ENCODE data around the gene CARD11.

DNA sequence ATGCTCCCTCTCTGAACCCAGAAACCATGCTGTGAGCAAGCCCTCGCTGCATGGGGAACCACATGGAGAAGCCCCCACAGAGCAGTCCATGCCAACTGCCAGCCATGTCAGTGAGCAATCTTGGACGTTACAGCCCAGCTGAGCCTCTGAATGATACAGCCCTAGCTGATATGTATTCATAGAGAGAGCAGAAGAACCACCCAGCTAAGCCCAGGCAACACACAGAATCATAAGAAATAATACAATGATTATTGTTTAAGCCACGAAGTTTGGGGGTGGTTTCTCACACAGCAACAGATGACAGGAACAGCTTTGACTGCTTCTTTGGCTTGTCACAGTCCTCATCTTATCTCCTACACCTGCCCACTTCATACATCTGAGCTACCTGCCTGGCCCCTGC lies 32.5 kb upstream of the CARD11 start:
- TF ChIP-seq, protein P1, sequence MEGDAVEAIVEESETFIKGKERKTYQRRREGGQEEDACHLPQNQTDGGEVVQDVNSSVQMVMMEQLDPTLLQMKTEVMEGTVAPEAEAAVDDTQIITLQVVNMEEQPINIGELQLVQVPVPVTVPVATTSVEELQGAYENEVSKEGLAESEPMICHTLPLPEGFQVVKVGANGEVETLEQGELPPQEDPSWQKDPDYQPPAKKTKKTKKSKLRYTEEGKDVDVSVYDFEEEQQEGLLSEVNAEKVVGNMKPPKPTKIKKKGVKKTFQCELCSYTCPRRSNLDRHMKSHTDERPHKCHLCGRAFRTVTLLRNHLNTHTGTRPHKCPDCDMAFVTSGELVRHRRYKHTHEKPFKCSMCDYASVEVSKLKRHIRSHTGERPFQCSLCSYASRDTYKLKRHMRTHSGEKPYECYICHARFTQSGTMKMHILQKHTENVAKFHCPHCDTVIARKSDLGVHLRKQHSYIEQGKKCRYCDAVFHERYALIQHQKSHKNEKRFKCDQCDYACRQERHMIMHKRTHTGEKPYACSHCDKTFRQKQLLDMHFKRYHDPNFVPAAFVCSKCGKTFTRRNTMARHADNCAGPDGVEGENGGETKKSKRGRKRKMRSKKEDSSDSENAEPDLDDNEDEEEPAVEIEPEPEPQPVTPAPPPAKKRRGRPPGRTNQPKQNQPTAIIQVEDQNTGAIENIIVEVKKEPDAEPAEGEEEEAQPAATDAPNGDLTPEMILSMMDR (IDR thresholded peaks at IDR 0.05; ENCODE audit: low read depth, low read length): no peak
- TF ChIP-seq MYC (IDR thresholded peaks at IDR 0.05; ENCODE audit: low read depth, low read length) (no peak), POLR2A (IDR thresholded peaks at IDR 0.05; ENCODE audit: extremely low read depth, insufficient read length) (no peak)
- TF ChIP-seq, protein P2, sequence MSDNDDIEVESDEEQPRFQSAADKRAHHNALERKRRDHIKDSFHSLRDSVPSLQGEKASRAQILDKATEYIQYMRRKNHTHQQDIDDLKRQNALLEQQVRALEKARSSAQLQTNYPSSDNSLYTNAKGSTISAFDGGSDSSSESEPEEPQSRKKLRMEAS (IDR thresholded peaks at IDR 0.05; ENCODE audit: low read depth, low read length): no peak
